Epidermal melanocyte (primary cell): ENCODE measurements around the gene ARL6IP1.
"Not testable (repeated sequence)": the region's sequence is repeated elsewhere in the genome, so short reads cannot be mapped to it uniquely, and the experiment has no call there.

Experiments
- DNase-seq: peaks from one replicate; pipeline ENCODE4 v3.0.0; 2011; ENCODE audit warnings: low spot score; ENCODE audit not compliant: insufficient read length

ARL6IP1 gene

DNA sequence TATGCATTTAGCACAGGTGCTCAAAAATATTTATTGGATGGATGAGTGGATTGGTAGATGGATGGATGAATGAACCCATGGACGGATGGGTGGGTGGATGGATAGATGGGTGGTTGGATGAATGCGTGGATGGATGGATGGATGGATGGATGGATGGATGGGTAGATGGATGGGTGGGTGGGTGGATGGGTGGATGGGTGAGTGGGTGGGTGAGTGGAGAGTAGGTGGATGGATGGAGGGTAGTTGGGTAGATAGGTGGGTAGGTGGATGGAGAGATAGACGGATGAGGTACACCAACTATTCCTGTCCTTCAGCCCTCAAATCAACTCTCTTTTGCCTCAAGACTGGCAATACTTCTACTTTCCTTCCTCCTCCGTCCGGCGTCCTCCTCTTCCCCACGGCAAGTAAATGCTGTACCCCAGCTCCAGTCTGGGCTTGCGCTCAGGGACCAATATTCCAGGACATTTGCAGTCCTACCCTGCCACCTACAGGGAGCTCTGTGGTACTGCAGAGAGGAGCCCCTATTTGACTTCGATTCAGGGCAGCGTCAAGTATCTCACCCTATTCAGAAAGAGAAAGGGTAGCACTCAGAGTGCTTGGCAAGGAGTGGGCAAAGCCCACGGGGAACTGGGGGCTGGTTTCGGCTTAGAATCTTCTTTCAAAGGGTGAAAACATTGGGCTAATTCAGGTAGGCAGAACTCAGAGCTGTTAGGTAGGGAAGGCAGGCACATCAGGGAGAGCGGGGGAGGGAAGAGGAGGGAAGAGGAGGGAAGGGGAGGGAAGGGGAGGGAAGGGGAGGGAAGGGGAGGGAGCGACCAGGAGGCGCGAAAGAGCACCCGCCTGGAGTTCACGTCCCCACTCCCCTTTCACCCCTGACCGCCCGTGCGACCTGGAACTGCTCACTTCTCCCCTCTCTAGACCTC is 41.5 kb downstream of the ARL6IP1 start:
- DNase-seq = not testable (repeated sequence)

DNA sequence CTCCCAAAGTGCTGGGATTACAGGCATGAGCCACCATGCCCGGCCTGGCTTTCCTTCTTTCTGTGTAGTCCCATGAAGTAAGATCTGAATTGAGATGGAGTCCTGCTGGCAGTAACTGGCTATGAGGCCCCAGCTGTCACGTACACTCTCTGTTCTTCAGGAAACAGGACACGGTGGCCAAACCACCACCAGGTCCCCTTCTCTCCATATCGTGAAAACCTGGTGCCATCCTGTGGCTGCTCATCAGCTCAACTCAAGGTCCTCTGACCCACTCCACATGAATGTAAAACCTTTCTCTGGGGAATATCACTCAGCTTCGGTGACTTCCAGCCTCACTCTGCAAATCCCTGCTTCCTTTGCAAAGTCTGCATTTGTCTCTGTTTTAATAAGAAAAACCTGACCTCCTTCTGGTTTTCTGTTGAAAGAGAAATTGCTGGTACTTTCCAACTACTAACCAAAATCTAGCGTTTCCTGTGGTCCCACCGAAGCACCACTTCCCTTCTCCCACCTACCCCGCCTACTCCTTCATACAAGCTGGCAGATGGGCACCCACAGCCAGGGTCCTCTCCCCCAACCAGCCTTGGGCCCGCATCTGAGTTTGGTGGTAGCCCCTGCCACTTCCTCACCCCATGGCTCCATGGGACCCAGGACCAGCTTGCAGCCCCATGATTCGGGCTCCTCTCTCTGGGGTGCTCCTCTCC is 43.2 kb downstream of the ARL6IP1 start:
- DNase-seq = not testable (repeated sequence)

DNA sequence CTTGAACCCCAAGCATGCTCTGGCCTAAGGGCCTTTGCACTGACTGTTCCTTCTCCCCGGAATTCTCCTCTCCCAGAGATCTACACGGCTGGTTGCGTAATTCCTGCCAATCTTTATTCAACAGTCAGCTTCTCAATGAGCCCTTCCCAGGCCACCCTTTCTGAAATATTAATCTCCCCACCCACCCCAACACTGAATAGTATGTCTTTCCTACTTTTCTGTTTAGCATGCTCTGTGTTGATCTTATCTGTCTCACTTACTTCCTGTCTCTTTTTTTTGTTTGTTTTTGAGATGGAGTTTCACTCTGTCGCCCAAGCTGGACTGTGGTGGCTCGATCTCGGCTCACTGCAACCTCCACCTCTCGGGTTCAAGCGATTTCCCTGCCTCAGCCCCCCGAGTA is 44.7 kb downstream of the ARL6IP1 start:
- DNase-seq = not testable (repeated sequence)

DNA sequence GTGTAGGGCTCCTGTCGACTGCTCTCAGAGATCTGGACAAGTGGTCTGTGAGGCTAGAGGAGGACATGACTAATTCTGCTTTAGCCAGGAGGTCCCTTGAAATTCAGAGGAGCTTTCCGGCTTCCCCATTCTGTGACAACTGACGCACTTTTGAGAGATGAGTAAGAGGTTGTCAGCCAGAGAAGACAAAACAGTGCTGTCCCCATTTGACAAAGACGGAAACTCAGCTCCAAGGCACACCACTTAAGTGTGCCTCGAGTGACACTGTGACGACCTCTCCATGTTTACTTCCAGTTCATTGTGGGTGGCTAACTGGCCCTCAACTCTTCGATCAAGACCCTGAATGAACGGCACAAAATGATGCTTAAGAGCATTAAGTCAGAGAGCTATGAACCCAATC is 58.5 kb downstream of the ARL6IP1 start:
- not testable (repeated sequence) for DNase-seq
